GM08714 (cell line): ENCODE measurements around the gene STOX2.

Source experiments
- H3K4me3 ChIP-seq: fragments of 200-500 bp; sonication (Bioruptor generic); 2 replicates; pipeline ENCODE4 v1.5.1; 2014; ENCODE audit warnings: mild to moderate bottlenecking, low read length, inconsistent platforms
- ZNF274 ChIP-seq: IDR thresholded peaks from 2 replicates; pipeline ENCODE4 v1.6.1; 2012; ENCODE audit warnings: mild to moderate bottlenecking, low read depth, low read length

The STOX2 gene

DNA sequence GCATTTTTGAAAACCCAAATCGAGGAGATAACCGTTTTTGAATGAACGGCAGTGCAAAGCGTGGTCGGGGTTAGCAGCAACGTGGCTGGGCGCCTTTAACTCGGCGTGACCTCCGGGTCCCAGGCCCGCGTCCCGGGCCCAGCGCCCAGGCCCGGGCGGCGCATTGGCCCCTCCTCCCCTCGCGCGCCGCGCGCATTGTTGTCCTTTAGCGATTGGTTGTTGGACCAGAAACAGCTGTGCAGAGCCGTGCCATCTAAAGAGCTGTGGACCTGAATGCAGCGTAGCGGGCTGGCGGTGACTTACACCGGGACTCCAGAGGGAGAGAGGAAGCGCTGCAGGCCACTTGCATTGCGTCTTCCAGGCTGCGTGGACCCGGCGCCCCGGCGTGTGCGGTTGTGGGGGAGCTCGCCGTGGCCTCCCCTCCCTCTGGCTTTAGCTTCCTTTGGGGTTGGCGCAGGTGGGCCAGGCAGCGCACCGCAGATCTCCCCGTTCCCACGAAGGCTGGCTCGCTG is at the start of gene STOX2:
STOX2 (plus strand) TSS at position 227 of the 512 bp plus-strand sequence. CDS start 1,484 bp downstream, outside the sequence.
- TF ChIP-seq ZNF274, result no peak
- H3K4me3 ChIP-seq, result no peak within 1 kb of the TSS; the same call in 1 of the 2 replicates

DNA sequence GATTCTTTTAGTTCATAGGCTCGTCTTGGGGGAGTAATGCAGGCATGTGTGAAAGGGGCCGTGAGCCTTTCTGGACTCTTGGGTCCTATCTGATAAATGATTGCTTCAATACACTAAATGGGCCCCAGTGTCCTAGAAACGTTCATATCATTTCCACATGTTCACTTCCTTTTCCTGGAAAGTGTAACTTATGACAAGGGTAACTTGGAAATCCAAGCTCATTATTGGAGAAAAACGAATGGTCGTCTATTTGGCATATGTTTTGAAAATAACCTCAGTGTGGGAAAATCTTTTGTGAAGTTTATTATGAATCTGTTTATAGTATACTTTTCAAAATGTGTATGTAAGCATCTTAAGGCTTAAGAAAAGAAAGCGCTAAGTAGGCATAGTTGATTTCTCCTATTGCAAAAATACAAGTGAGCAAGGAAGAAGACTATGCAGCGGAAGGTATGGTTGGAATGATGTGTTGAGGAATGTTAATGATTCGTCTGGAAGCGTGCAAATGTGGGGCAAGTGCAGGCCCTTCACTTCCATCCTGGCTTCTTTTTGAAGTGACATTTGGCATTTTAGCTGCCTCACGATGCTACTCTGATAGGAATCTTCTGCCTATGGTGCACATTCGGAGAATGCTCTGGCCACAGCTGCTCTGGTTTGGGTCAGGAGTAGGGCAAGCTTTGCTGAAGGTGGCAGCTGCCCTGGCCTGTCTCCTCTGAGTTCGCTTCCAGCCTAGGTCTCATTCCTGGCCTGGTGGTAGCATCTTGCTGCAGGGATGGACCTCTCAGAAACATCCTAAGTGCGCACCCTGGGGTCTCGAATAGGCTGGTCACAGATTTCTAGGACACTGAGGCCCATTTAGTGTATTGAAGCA is 49.5 kb upstream of the STOX2 start:
- TF ChIP-seq ZNF274, result no peak
- no peak overlapping the region for H3K4me3 ChIP-seq

DNA sequence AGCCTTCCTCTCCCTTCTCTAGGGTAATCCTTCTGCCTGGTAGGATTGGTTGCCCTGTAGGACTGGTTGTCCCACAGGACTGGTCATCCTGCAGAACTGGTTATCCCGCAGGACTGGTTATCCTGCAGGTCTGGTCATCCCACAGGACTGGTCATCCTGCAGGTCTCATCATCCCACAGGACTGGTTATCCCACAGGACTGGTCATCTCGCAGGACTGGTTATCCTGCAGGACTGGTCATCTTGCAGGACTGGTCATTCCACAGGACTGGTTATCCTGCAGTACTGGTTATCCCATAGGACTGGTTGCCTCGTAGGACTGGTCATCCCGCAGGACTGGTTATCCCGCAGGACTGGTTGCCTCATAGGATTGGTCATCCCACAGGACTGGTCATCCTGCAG is 48.1 kb upstream of the STOX2 start:
- no peak for TF ChIP-seq ZNF274
- H3K4me3 ChIP-seq, result no peak overlapping the region

DNA sequence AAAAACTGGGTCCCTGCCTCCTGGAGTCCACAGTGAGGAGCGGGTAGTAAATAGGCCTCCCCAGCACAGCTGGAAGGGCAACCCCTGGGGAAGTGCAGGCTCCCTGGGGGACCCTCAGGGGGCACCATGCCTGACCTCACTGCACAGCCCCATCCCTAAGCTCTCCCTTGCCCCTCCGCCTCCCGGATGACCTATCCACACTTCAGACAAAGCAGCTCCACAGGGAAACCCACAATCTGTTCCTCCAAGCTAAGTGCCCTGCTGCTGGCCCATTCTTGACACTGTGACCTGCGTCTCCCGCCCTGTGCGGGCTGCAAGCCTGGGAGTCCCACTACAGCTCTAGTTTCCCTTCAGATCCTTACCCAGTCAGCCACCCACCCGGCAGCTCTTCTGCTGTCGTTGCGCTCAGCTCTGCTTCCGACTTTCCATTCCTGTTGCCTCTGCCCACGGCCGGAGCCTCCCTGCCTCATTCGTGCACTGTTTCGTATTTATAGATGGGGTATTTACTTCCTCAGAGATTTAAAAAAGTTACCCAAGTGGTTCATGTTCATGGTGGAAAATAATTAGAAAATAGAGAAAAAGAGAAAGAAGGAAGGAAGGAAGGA is 47.0 kb upstream of the STOX2 start:
- TF ChIP-seq ZNF274, result no peak
- H3K4me3 ChIP-seq, result no peak overlapping the region

GRCh38 chr4:183860119-183860518 is 45.0 kb upstream of the STOX2 start:
- no peak for TF ChIP-seq ZNF274
- H3K4me3 ChIP-seq, result no peak overlapping the region

DNA sequence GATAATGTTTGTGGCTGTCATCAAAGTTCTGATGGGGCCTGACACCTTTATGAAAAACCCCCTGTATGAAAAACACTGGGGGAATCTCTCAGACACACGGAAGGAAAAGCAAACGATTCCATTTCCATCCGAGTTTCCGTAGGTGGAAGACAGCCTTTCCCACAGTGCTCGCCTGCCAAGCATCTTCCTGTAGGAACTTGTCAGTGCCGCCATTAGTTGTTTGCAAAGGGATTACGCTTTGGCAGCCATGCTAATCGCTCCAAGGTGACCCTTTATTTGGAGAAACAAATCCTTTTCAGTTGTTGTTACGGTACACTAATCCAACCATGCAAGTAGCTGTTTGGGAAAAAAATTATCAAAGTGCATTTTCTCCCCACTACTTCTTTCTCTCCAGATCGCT is 44.4 kb upstream of the STOX2 start:
- no peak overlapping the region for H3K4me3 ChIP-seq
- TF ChIP-seq ZNF274, result no peak

DNA sequence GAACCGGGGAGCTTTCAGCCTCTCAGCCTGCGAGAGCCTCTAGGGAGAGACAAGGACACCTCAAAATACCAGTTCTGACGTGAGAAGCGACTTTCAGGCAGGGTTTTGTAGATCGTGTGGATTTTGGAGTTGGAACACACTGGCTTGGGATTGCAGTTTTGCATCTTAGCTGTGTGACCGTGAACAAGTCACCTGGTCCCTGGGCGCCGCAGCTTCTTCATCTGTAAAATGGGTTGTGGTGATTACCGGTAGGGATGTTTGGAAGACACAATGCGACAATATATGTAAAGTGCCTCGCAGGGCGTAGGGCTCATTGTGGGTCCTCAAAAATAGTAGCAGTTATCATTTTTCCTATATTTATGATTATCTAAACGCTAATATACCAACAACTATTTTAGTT is 43.7 kb upstream of the STOX2 start:
- TF ChIP-seq ZNF274, result no peak
- no peak overlapping the region for H3K4me3 ChIP-seq

GRCh38 chr4:183863155-183863825 is 41.8 kb upstream of the STOX2 start:
- no peak for TF ChIP-seq ZNF274
- H3K4me3 ChIP-seq, result no peak overlapping the region

DNA sequence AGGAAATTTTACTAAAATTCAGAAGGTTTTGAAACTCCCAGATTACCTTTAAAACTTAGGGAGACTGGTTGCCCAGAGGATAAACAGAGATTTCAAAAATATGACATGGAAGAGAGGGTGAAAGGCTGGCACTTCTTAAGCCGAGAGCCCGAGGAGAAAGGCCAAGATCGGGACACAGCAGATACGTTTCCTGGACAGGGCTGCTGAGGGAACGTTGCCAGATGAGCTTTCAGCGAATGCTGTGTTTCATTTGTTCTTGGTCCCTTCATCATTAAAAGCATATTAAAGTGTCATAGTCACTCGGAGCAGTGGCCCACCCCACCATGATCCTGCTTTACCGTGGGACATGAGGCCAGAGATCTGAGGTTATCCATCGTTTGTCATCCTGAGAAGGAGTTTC is 37.9 kb upstream of the STOX2 start:
- no peak overlapping the region for H3K4me3 ChIP-seq
- TF ChIP-seq ZNF274, result no peak

DNA sequence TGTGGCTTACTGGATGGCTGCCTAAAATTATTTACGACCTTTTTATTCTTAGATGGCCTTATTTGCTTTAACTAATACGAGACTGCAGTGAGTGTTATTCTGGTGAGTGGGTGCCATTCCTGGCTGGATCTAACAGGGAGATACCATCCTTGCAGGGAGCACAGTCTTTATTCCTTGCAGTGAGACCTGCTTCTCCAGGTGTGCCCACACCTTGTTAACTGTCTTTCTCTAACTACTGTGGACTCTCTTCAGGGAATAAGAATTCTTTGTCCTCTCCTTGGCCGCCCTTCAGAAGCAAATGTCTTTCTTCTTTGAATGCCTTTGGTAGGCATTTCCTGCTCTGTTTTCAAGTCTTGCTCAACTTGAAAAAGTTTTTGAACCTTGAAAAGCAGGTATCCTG is 34.1 kb upstream of the STOX2 start:
- H3K4me3 ChIP-seq, result no peak overlapping the region
- no peak for TF ChIP-seq ZNF274

DNA sequence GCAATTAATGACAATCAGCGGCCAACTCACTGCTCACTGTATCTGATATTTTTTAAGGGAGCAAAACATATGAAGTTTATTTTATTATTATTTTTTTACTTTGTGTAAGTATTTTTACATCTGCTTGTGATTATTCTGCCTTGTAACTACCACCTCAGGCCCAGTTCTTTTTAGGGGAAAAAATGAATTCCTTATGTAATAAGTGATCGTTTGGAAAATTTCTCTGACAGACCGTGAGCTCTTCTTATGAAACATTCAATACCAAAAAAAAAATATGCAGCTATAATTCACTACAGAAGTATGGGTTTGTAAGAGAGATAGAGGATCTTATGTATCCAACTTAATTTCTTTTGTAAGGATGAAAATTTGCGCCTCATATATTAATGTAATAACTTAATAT is 33.5 kb upstream of the STOX2 start:
- no peak overlapping the region for H3K4me3 ChIP-seq
- no peak for TF ChIP-seq ZNF274

DNA sequence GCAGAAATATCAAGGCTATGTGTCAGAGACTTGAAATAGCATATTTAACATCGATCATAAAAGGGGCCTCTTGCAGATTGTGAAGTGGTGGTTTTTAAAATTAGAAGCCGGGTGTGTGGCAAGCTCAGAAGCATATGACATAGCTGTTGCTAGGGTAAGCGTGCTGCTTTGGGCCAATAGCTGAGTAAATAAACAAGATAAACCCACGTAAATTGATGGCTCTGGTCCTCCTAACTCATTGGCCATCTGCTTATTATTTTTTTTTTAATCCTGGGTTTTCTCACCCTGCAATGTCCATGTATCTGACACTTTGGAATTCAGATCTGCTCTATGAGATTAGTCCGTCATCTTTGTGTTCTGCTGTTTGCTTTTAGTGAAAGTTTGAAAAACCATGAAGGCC is 32.6 kb upstream of the STOX2 start:
- no peak overlapping the region for H3K4me3 ChIP-seq
- no peak for TF ChIP-seq ZNF274

DNA sequence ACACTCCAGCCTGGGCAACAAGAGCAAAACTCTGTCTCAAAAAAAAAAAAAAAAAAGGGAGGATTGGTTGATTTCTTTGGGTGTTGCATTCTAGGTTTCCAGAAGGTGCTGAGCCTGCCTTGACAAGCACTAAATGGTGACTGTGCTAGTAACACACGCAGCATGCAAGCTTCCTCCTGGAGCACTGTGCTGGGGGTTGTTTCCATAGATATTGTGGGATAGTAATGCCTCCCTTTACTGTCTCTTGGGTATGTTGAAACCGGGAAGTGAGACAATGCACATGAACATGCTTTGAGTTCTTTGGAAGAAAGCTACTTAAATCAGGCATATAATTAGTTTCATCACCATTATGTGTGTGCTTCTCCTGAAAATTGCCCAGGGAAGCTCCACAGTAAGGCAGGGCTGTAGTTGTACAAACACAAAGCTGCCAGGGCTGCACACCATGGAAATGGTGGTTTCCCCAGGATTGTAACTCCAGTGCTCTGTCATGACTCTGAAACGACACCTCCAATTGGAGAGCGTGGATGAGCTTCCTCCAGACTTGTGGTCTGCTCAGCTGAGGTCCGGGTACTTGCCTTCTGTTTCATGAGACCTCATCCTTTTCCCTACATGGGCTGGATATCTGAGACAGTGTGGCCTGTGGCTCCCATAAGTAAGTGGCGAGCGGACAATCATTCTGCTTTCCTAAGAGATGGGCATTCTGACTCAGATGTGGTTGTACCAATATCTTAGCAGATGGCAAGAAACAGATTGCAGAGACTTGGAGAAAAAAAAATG is 31.5 kb upstream of the STOX2 start:
- no peak overlapping the region for H3K4me3 ChIP-seq
- no peak for TF ChIP-seq ZNF274

GRCh38 chr4:183875251-183875825 is 29.8 kb upstream of the STOX2 start:
- no peak for TF ChIP-seq ZNF274
- H3K4me3 ChIP-seq, result no peak overlapping the region
